NCI-H345 (cell line): ENCODE data around the gene TMEM185B.
"Not testable (repeated sequence)": the region's sequence is repeated elsewhere in the genome, so short reads cannot be mapped to it uniquely, and the experiment has no call there.

Experiments used
- DNase-seq: peaks from one replicate; lab custom pipeline; 2025; lab: John Stamatoyannopoulos, UW

Gene TMEM185B

GRCh38 chr2:120206022-120206581 lies 17.1 kb downstream of the TMEM185B start:
- DNase-seq = peak; percentile 7

- no peak for DNase-seq
Observed at GRCh38 chr2:120204945-120205670, 18.1 kb downstream of the TMEM185B start.

- DNase-seq = no peak
Observed at GRCh38 chr2:120204417-120204816, 18.8 kb downstream of the TMEM185B start.

- no peak for DNase-seq
Observed at GRCh38 chr2:120204022-120204405, 19.2 kb downstream of the TMEM185B start.

GRCh38 chr2:120203251-120204021 lies 19.8 kb downstream of the TMEM185B start:
- DNase-seq = no peak

GRCh38 chr2:120199817-120200459 lies 23.3 kb downstream of the TMEM185B start:
- not testable (repeated sequence) for DNase-seq

GRCh38 chr2:120195553-120195952 lies 27.6 kb downstream of the TMEM185B start:
- DNase-seq = no peak

GRCh38 chr2:120192280-120192679 lies 30.9 kb downstream of the TMEM185B start:
- DNase-seq = no peak

- no peak for DNase-seq
Observed at GRCh38 chr2:120189189-120189588, 34.0 kb downstream of the TMEM185B start.

GRCh38 chr2:120182019-120182560 lies 41.1 kb downstream of the TMEM185B start:
- no peak for DNase-seq

GRCh38 chr2:120180066-120180465 lies 43.1 kb downstream of the TMEM185B start:
- DNase-seq = no peak

GRCh38 chr2:120179396-120179795 lies 43.8 kb downstream of the TMEM185B start:
- DNase-seq = no peak

GRCh38 chr2:120177973-120178372 lies 45.2 kb downstream of the TMEM185B start:
- no peak for DNase-seq

GRCh38 chr2:120177001-120177621 lies 46.1 kb downstream of the TMEM185B start:
- DNase-seq = no peak

- no peak for DNase-seq
Observed at GRCh38 chr2:120176526-120176925, 46.7 kb downstream of the TMEM185B start.

- peak; percentile 53 for DNase-seq
Observed at GRCh38 chr2:120174963-120175581, 48.1 kb downstream of the TMEM185B start.
